Mucosa of rectum (tissue), 2 donors: Measurements from ENCODE around the gene CCR7.
A peak's percentile ranks its signal among the peaks of the same experiment; 100 is the strongest.

ENCODE experiments used
- H3K27ac ChIP-seq, 2 donors: one replicate each; pipeline ENCODE4 v1.7.0; 2013; ENCODE audit warnings: inconsistent platforms in 2 of 2, low read depth in 2 of 2, low read length in 2 of 2
- H3K27me3 ChIP-seq, 2 donors: one replicate each; pipeline ENCODE4 v1.7.0; 2013; ENCODE audit warnings: low read length in 2 of 2; ENCODE audit not compliant: control insufficient read depth in 2 of 2, insufficient read depth in 2 of 2
- H3K36me3 ChIP-seq, 2 donors: one replicate each; pipeline ENCODE4 v1.7.0; 2013; ENCODE audit warnings: low read length in 2 of 2; ENCODE audit not compliant: control insufficient read depth in 2 of 2, insufficient read depth in 2 of 2
- H3K4me1 ChIP-seq, 2 donors: one replicate each; pipeline ENCODE4 v1.7.0; 2013; ENCODE audit warnings: low read length in 2 of 2, mild to moderate bottlenecking in 1 of 2; ENCODE audit not compliant: control insufficient read depth in 2 of 2, insufficient read depth in 2 of 2
- H3K4me3 ChIP-seq, 2 donors: one replicate each; pipeline ENCODE4 v1.7.0; 2013; ENCODE audit warnings: low read length in 2 of 2
- H3K9ac ChIP-seq, 2 donors: one replicate each; pipeline ENCODE4 v1.7.0; 2013; ENCODE audit warnings: low read length in 2 of 2, low read depth in 1 of 2, mild to moderate bottlenecking in 1 of 2
- H3K9me3 ChIP-seq, 2 donors: one replicate each; pipeline ENCODE4 v1.7.0; 2013; ENCODE audit warnings: low read length in 2 of 2; ENCODE audit not compliant: control insufficient read depth in 2 of 2
- donor health status: healthy.
- donor health status: Normal muscosa, but diverticular disease.

Gene CCR7

GRCh38 chr17:40524243-40524965 is 40.9 kb downstream of the CCR7 start:
- Histone ChIP-seq H3K9ac (no peak overlapping the region), H3K36me3 (no peaks in the 10 kb centered on the region), H3K9me3 (no peaks in the 10 kb centered on the region), H3K27me3 (no peaks in the 10 kb centered on the region), H3K4me1 (no peaks in the 10 kb centered on the region), H3K27ac (no peak overlapping the region), H3K4me3 (no peak overlapping the region)

- Histone ChIP-seq H3K9ac (no peak overlapping the region), H3K27me3 (no peaks in the 10 kb centered on the region), H3K27ac (no peak overlapping the region), H3K36me3 (no peaks in the 10 kb centered on the region), H3K9me3 (no peaks in the 10 kb centered on the region), H3K4me1 (peaks cover 5 to 11% of the 10 kb centered on the region in 2 donors), H3K4me3 (no peak overlapping the region)
Observed at GRCh38 chr17:40522961-40523310, 42.3 kb downstream of the CCR7 start.

GRCh38 chr17:40522250-40522960 is 42.9 kb downstream of the CCR7 start:
- Histone ChIP-seq H3K4me1 (peaks cover 5 to 13% of the 10 kb centered on the region in 2 donors), H3K27ac (no peak overlapping the region), H3K36me3 (no peaks in the 10 kb centered on the region), H3K9me3 (no peaks in the 10 kb centered on the region), H3K4me3 (no peak overlapping the region), H3K27me3 (no peaks in the 10 kb centered on the region), H3K9ac (no peak overlapping the region)

- Histone ChIP-seq H3K4me3 (no peak overlapping the region), H3K9ac (no peak overlapping the region), H3K27ac (no peak overlapping the region), H3K9me3 (no peaks in the 10 kb centered on the region), H3K36me3 (no peaks in the 10 kb centered on the region), H3K27me3 (no peaks in the 10 kb centered on the region), H3K4me1 (peaks cover 7 to 24% of the 10 kb centered on the region in 2 donors)
Observed at GRCh38 chr17:40520991-40521453, 44.2 kb downstream of the CCR7 start.

- Histone ChIP-seq H3K4me3 (no peak overlapping the region), H3K36me3 (no peaks in the 10 kb centered on the region), H3K9ac (no peak overlapping the region), H3K9me3 (no peaks in the 10 kb centered on the region), H3K27ac (no peak overlapping the region), H3K27me3 (peaks cover 0 to 3% of the 10 kb centered on the region in 2 donors), H3K4me1 (peaks cover 13 to 24% of the 10 kb centered on the region in 2 donors)
Observed at GRCh38 chr17:40519089-40519775, 46.0 kb downstream of the CCR7 start.

- H3K36me3 ChIP-seq, result no peaks in the 10 kb centered on the region
- H3K27ac ChIP-seq, result peak overlapping the region in 1 of 2 donors; percentile 4
- peaks cover 13 to 24% of the 10 kb centered on the region in 2 donors for H3K4me1 ChIP-seq
- peaks cover 0 to 3% of the 10 kb centered on the region in 2 donors for H3K27me3 ChIP-seq
- no peaks in the 10 kb centered on the region for H3K9me3 ChIP-seq
- peak overlapping the region in 1 of 2 donors; percentile 20 for H3K4me3 ChIP-seq
- no peak overlapping the region for H3K9ac ChIP-seq
Observed at GRCh38 chr17:40518401-40519088, 46.7 kb downstream of the CCR7 start.

GRCh38 chr17:40517981-40518380 is 47.3 kb downstream of the CCR7 start:
- Histone ChIP-seq H3K36me3 (no peaks in the 10 kb centered on the region), H3K9ac (no peak overlapping the region), H3K27ac (peak overlapping the region in 1 of 2 donors; percentile 4), H3K27me3 (peaks cover 0 to 3% of the 10 kb centered on the region in 2 donors), H3K4me3 (peak overlapping the region in 1 of 2 donors; percentile 20), H3K9me3 (no peaks in the 10 kb centered on the region), H3K4me1 (peaks cover 13 to 24% of the 10 kb centered on the region in 2 donors)

GRCh38 chr17:40517286-40517662 is 48.0 kb downstream of the CCR7 start:
- H3K27ac ChIP-seq, result peak overlapping the region; percentile 29 to 31
- no peak overlapping the region for H3K9ac ChIP-seq
- peak overlapping the region in 1 of 2 donors; percentile 39 for H3K4me3 ChIP-seq
- H3K36me3 ChIP-seq, result no peaks in the 10 kb centered on the region
- H3K9me3 ChIP-seq, result no peaks in the 10 kb centered on the region
- peaks cover 0 to 3% of the 10 kb centered on the region in 2 donors for H3K27me3 ChIP-seq
- H3K4me1 ChIP-seq, result peaks cover 13 to 24% of the 10 kb centered on the region in 2 donors

GRCh38 chr17:40516581-40517285 is 48.5 kb downstream of the CCR7 start:
- H3K9me3 ChIP-seq, result no peaks in the 10 kb centered on the region
- H3K9ac ChIP-seq, result no peak overlapping the region
- peaks cover 13 to 24% of the 10 kb centered on the region in 2 donors for H3K4me1 ChIP-seq
- H3K36me3 ChIP-seq, result no peaks in the 10 kb centered on the region
- peak overlapping the region; percentile 5 to 39 for H3K4me3 ChIP-seq
- H3K27me3 ChIP-seq, result peaks cover 0 to 3% of the 10 kb centered on the region in 2 donors
- H3K27ac ChIP-seq, result peak overlapping the region; percentile 29 to 31
